K562 (cell line): ENCODE measurements around the gene CUX1. TPM values are rescaled to one million over a fixed set of nuclear protein-coding genes. Genes with fewer than 3 reads are reported as not detected.

ENCODE experiments used
- ATF2 ChIP-seq: sonication (generic); formaldehyde crosslinking; IDR thresholded peaks from 2 replicates; pipeline ENCODE4 v1.8.1; 2022; ENCODE audit warnings: missing genetic modification reagents
- CBX1 ChIP-seq: sonication (generic); IDR thresholded peaks from 2 replicates; pipeline ENCODE4 v1.6.1; 2016; ENCODE audit warnings: antibody characterized with exemption, low read depth, mild to moderate bottlenecking
- CCAR2 ChIP-seq: fragments of 200-400 bp; formaldehyde crosslinking; IDR thresholded peaks from 2 replicates; pipeline ENCODE4 v1.6.1; 2017; ENCODE audit warnings: mild to moderate bottlenecking, low read depth, low read length
- CEBPB ChIP-seq: fragments of 450-650 bp; IDR thresholded peaks from 2 replicates; pipeline ENCODE4 v1.6.1; 2016; ENCODE audit warnings: missing genetic modification characterization, missing compliant biosample characterization
- CHCHD3 ChIP-seq: fragments of 250-450 bp; sonication (Bioruptor Pico); IDR thresholded peaks from 2 replicates; pipeline ENCODE4 v2.1.2; 2022; ENCODE audit warnings: mild to moderate bottlenecking
- NRF1 ChIP-seq, 2 experiments: fragments of 450-650 bp; IDR thresholded peaks in 1 of 2; conservative IDR thresholded peaks in 1 of 2; 2 replicates each; pipeline ENCODE4 v1.6.1; 2014; ENCODE audit warnings: mild to moderate bottlenecking in 2 of 2
- RNF219 ChIP-seq: fragments of 250-450 bp; sonication (Bioruptor Pico); IDR thresholded peaks from 2 replicates; pipeline ENCODE4 v1.5.0; 2022; ENCODE audit warnings: mild to moderate bottlenecking
- SAP30 ChIP-seq: fragments of 200-600 bp; sonication (generic); IDR thresholded peaks from 2 replicates; pipeline ENCODE4 v1.6.1; 2012; ENCODE audit warnings: borderline replicate concordance, low read depth, mild to moderate bottlenecking, moderate library complexity, low read length, control low read depth, inconsistent platforms; ENCODE audit not compliant: insufficient read depth, poor library complexity, severe bottlenecking
- XRCC3 ChIP-seq: fragments of 450-650 bp; IDR thresholded peaks from 2 replicates; pipeline ENCODE4 v1.6.1; 2017; ENCODE audit warnings: mild to moderate bottlenecking, moderate library complexity
- ZBTB34 ChIP-seq: fragments of 250-450 bp; sonication (Bioruptor Pico); IDR thresholded peaks from 2 replicates; pipeline ENCODE4 v1.8.0; 2021; ENCODE audit warnings: mild to moderate bottlenecking, moderate library complexity
- ZHX1 ChIP-seq: fragments of 150-350 bp; conservative IDR thresholded peaks from 2 replicates; pipeline ENCODE4 v1.6.1; 2014; ENCODE audit warnings: low read length
- ZNF175 ChIP-seq: fragments of 200-800 bp; sonication (Bioruptor generic); IDR thresholded peaks from 2 replicates; pipeline ENCODE4 v1.6.1; 2016; ENCODE audit warnings: low read depth, mild to moderate bottlenecking, missing genetic modification characterization, missing compliant biosample characterization
- ZNF24 ChIP-seq: fragments of 450-650 bp; IDR thresholded peaks from 2 replicates; pipeline ENCODE4 v1.6.1; 2016
- ZNF511 ChIP-seq: sonication (generic); formaldehyde crosslinking; IDR thresholded peaks from 2 replicates; pipeline ENCODE4 v1.8.0; 2022; ENCODE audit warnings: mild to moderate bottlenecking, missing genetic modification reagents
- ZNF639 ChIP-seq, 2 experiments: fragments of 200-800 bp in 1 of 2; sonication (Bioruptor generic) in 1 of 2; sonication (generic) in 1 of 2; formaldehyde crosslinking in 1 of 2; IDR thresholded peaks in 1 of 2; conservative IDR thresholded peaks in 1 of 2; 2 replicates each; pipeline versions ENCODE4 v1.5.0 to v1.6.1; 2016 to 2020; ENCODE audit warnings: missing compliant biosample characterization in 1 of 2, missing genetic modification characterization in 1 of 2, missing genetic modification reagents in 1 of 2
- ZNF668 ChIP-seq: fragments of 250-450 bp; sonication (Bioruptor Pico); IDR thresholded peaks from 2 replicates; pipeline ENCODE4 v1.8.0; 2022; ENCODE audit warnings: mild to moderate bottlenecking, inconsistent platforms
- polyA plus RNA-seq, 8 experiments: library from polyadenylated mRNA; depleted of rRNA in 4 of 8; stranded (reverse) in 5 of 8; unstranded in 3 of 8; fragments of >200 nt; fragmentation: Nextera tagmentation in 2 of 8; fragmentation: Illumina TruSeq in 1 of 8; extraction: Ambion mirVana in 2 of 8; extraction: Trizol in 1 of 8; gene quantifications; 2 replicates each; pipeline versions ENCODE4 v1.2.1 to v1.2.3, GENCODE V29; 2011 to 2014; ENCODE audit warnings: inconsistent platforms in 1 of 8, missing spikeins in 1 of 8
- total RNA-seq, 7 experiments: library from RNA; depleted of rRNA in 6 of 7; stranded (reverse); fragments of >200 nt in 6 of 7; fragmentation: Illumina TruSeq in 2 of 7; extraction: Trizol in 2 of 7; gene quantifications; 2 replicates each; pipeline versions ENCODE4 v1.2.1 to v1.2.3, GENCODE V29; 2011 to 2021; ENCODE audit warnings: low replicate concordance in 1 of 7

CUX1 gene
- total and polyA plus RNA-seq, 9 of the 15 experiments (the other 6 are each of a cell fraction or from before 2014, with no cell fraction given): 3.6 to 55.3 (median 25.2) TPM

GRCh38 chr7:102286237-102287110, 469.0 kb downstream of the CUX1 start, which contains the start of gene SH2B2 (continued):
- TF ChIP-seq ZHX1 (no peak), ATF2 (CRISPR knock-in tag) (no peak), ZNF668 (CRISPR knock-in tag) (no peak), ZNF24 (no peak), RNF219 (CRISPR knock-in tag) (no peak), CHCHD3 (CRISPR knock-in tag) (no peak), ZNF639 (CRISPR knock-in tag; conservative IDR thresholded peaks at IDR 0.05 in 1 of 2, IDR thresholded peaks at IDR 0.05 in 1 of 2) (0 out of 4 replicates have a peak, but pooled peaks of 1 of the 2 experiments have one; percentile 61), ZNF175 (no peak), XRCC3 (no peak), ZNF511 (CRISPR knock-in tag) (peak; percentile 76), ZBTB34 (CRISPR knock-in tag) (no peak), SAP30 (peak; percentile 47), CCAR2 (no peak), NRF1 (conservative IDR thresholded peaks at IDR 0.05 in 1 of 2, IDR thresholded peaks at IDR 0.05 in 1 of 2) (peak in 1 of 2 experiments; percentile 46; a peak in 1 of 4 replicates), CBX1 (no peak), CEBPB (peak; percentile 99)
